Activated CD8-positive, alpha-beta memory T cell treated with anti-CD3 and anti-CD28 coated beads, Interleukin-2, amount 50 U/mL, for 24 hours (primary cell): Measurements from ENCODE around the gene EMP3.
"Not testable (repeated sequence)": the region's sequence is repeated elsewhere in the genome, so short reads cannot be mapped to it uniquely, and the experiment has no call there.

Source experiments
- DNase-seq: peaks from one replicate; pipeline ENCODE4 v3.0.0-alpha.2; 2020; ENCODE audit errors: extremely low read depth

Gene EMP3

GRCh38 chr19:48325265-48325910, at the start of gene EMP3:
Gene EMP3, plus strand, starts transcription at chr19:48325552. Its CDS starts 1,293 bp downstream, at chr19:48326845.
- DNase-seq, result peak; percentile 66

GRCh38 chr19:48279747-48280146, 45.6 kb upstream of the EMP3 start:
- no peak for DNase-seq

GRCh38 chr19:48283908-48284307, 41.4 kb upstream of the EMP3 start:
- DNase-seq, result no peak

GRCh38 chr19:48284896-48285295, 40.5 kb upstream of the EMP3 start:
- DNase-seq, result no peak

- no peak for DNase-seq
Measured at GRCh38 chr19:48287748-48288147, 37.6 kb upstream of the EMP3 start.

GRCh38 chr19:48290401-48290770, 35.0 kb upstream of the EMP3 start:
- DNase-seq, result no peak

- peak; percentile 7 for DNase-seq
Measured at GRCh38 chr19:48290771-48291488, 34.4 kb upstream of the EMP3 start.

- not testable (repeated sequence) for DNase-seq
Measured at GRCh38 chr19:48291489-48291815, 33.9 kb upstream of the EMP3 start.

GRCh38 chr19:48292798-48293197, 32.6 kb upstream of the EMP3 start:
- no peak for DNase-seq

GRCh38 chr19:48295458-48295857, 29.9 kb upstream of the EMP3 start:
- DNase-seq, result no peak

- no peak for DNase-seq
Measured at GRCh38 chr19:48296963-48297734, 28.2 kb upstream of the EMP3 start.

- no peak for DNase-seq
Measured at GRCh38 chr19:48297975-48298374, 27.4 kb upstream of the EMP3 start.

- no peak for DNase-seq
Measured at GRCh38 chr19:48301886-48302599, 23.3 kb upstream of the EMP3 start.

GRCh38 chr19:48302600-48302959, 22.8 kb upstream of the EMP3 start:
- no peak for DNase-seq

GRCh38 chr19:48303367-48303766, 22.0 kb upstream of the EMP3 start:
- DNase-seq, result no peak

- DNase-seq, result no peak
Measured at GRCh38 chr19:48303866-48304265, 21.5 kb upstream of the EMP3 start.

- DNase-seq, result no peak
Measured at GRCh38 chr19:48308631-48309586, 16.4 kb upstream of the EMP3 start.

GRCh38 chr19:48309731-48310130, 15.6 kb upstream of the EMP3 start:
- DNase-seq, result not testable (repeated sequence)

- no peak for DNase-seq
Measured at GRCh38 chr19:48310227-48310626, 15.1 kb upstream of the EMP3 start.

GRCh38 chr19:48311384-48311783, 14.0 kb upstream of the EMP3 start:
- DNase-seq, result no peak

GRCh38 chr19:48315712-48316111, 9.6 kb upstream of the EMP3 start:
- no peak for DNase-seq

GRCh38 chr19:48317708-48317960, 7.7 kb upstream of the EMP3 start:
- DNase-seq, result not testable (repeated sequence)
